HL-60 (cell line): ENCODE data around the gene PRMT7.

ENCODE experiments used
- DNase-seq, 2 experiments: peaks; one replicate each; pipeline ENCODE4 v3.0.0-alpha.2; 2010 to 2020; ENCODE audit warnings: low read depth in 1 of 2, low spot score in 1 of 2
- H3K27ac ChIP-seq: fragments of 250-450 bp; sonication (Bioruptor Pico); replicated peaks from 2 replicates; pipeline ENCODE4 v1.5.1; 2020; ENCODE audit warnings: mild to moderate bottlenecking, moderate library complexity
- H3K27me3 ChIP-seq: fragments of 250-450 bp; sonication (Bioruptor Pico); 2 replicates; pipeline ENCODE4 v1.5.1; 2021; ENCODE audit warnings: mild to moderate bottlenecking, moderate library complexity; ENCODE audit not compliant: insufficient read depth, poor library complexity, severe bottlenecking
- H3K4me3 ChIP-seq: replicated peaks from 2 replicates; pipeline ENCODE4 v1.5.1; 2011; ENCODE audit warnings: mild to moderate bottlenecking, control low read depth, low read length; ENCODE audit not compliant: insufficient read depth
- CTCF ChIP-seq: IDR thresholded peaks from one replicate; pipeline ENCODE4 v1.5.1; 2011; ENCODE audit warnings: low read length, control low read depth, inconsistent platforms; ENCODE audit not compliant: insufficient read depth
- GABPA ChIP-seq: IDR thresholded peaks from 2 replicates; pipeline ENCODE4 v1.6.1; 2012; ENCODE audit warnings: low read depth
- POLR2AphosphoS5 ChIP-seq: IDR thresholded peaks from 2 replicates; pipeline ENCODE4 v1.6.1; 2012; ENCODE audit warnings: low read depth
- REST ChIP-seq: IDR thresholded peaks from 2 replicates; pipeline ENCODE4 v1.6.1; 2012; ENCODE audit warnings: low read depth; ENCODE audit not compliant: insufficient replicate concordance
- SPI1 ChIP-seq: IDR thresholded peaks from 2 replicates; pipeline ENCODE4 v1.6.1; 2012; ENCODE audit warnings: low read depth, mild to moderate bottlenecking, borderline replicate concordance

The PRMT7 gene

GRCh38 chr16:68346892-68347480 is 36.2 kb downstream of the PRMT7 start:
- H3K4me3 ChIP-seq: no peak overlapping the region
- DNase-seq: no peak
- TF ChIP-seq CTCF (no peak), POLR2AphosphoS5 (no peak), REST (no peak), SPI1 (no peak), GABPA (no peak)
- H3K27ac ChIP-seq: no peak overlapping the region
- no peaks in the 10 kb centered on the region for H3K27me3 ChIP-seq

GRCh38 chr16:68347605-68348004 is 36.8 kb downstream of the PRMT7 start:
- Histone ChIP-seq H3K27ac (no peak overlapping the region), H3K4me3 (no peak overlapping the region), H3K27me3 (no peaks in the 10 kb centered on the region)
- TF ChIP-seq REST (no peak), GABPA (no peak), POLR2AphosphoS5 (no peak), CTCF (no peak), SPI1 (no peak)
- no peak for DNase-seq

GRCh38 chr16:68348639-68349445 is 38.0 kb downstream of the PRMT7 start:
- no peak for DNase-seq
- no peak overlapping the region for H3K4me3 ChIP-seq
- TF ChIP-seq SPI1: no peak
- TF ChIP-seq CTCF: no peak
- no peak for TF ChIP-seq POLR2AphosphoS5
- TF ChIP-seq REST: no peak
- no peak for TF ChIP-seq GABPA
- no peak overlapping the region for H3K27ac ChIP-seq
- H3K27me3 ChIP-seq: no peaks in the 10 kb centered on the region
